ENCODE data around the gene DRAXIN.

Gene DRAXIN

DNA sequence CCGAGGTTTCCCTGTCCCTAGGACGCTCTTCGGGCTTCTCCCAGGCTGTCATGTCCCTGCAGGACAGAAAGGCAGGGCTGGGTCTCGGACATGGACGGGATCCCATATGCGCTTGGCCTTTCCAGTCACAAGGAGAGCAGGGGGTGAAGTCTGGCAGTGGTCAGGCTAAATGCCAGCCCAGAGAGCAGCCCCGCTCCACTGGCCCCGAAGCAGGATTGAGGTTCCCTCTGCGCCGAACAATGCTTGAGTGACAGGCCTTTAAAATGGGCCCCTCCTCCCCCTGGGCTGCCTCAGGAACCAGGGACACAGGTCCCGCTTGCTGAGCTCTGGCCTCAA, 12.7 kb downstream of the DRAXIN start:
- DNase-seq (ENCODE audit: insufficient read length, low spot score), result no peak
- no peak for FAIRE-seq
- no peak for TF ChIP-seq POLR2AphosphoS5 (IDR thresholded peaks at IDR 0.05; ENCODE audit: low read depth, low read length)
- no peak for TF ChIP-seq POLR2A (IDR thresholded peaks at IDR 0.05; ENCODE audit: low read depth, low read length)
- TF ChIP-seq TAF1 (IDR thresholded peaks at IDR 0.05; ENCODE audit: low read depth, low read length), result no peak

DNA sequence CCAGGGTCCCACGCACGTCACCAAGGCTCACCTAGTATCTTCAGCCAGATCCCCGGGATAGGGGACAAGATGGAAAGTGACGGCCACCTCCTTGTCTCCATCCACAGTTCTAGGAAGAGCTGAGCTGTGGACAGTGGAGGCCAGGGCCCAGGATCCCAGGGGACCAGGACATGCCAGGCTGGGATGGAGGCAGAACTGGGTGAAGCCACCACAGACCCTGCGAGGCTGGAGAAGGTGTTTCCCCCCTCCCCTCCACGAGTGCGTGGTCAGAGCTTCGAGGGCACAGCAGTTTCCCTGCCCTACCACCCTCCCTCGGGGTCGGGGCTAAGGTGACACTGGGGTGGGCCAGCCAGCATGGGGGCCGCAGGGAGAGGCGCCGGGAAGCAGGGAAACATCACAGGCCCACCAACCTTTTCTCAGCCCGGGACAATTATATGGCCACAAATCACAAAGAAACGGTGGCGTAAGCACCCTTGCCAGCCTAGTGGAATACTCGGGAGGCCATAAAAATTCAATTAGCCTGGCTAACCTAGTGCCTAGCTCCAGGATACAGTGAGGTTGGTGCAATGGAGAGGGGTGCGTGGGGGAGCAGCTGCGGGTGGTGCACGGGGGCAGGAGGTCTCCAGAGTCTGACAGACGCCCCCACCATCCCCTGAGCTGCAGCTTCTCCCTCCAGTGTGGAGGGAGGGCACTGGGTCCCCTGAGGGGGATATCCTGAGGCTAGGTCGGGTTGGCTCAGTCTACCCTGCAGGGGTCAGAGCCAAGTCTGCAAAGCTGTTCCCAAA, 13.4 kb downstream of the DRAXIN start:
- FAIRE-seq (no peak), DNase-seq (ENCODE audit: insufficient read length, low spot score) (no peak)
- TF ChIP-seq POLR2A (IDR thresholded peaks at IDR 0.05; ENCODE audit: low read depth, low read length), result no peak
- TF ChIP-seq TAF1 (IDR thresholded peaks at IDR 0.05; ENCODE audit: low read depth, low read length), result no peak
- TF ChIP-seq POLR2AphosphoS5 (IDR thresholded peaks at IDR 0.05; ENCODE audit: low read depth, low read length), result no peak
- TF ChIP-seq PAX5 (IDR thresholded peaks at IDR 0.05; ENCODE audit: insufficient read depth, low read length, severe bottlenecking), result no peak
- no peak for TF ChIP-seq POU2F2 (IDR thresholded peaks at IDR 0.05; ENCODE audit: low read depth, low read length)
- no peak for TF ChIP-seq SPI1 (IDR thresholded peaks at IDR 0.05; ENCODE audit: low read depth, low read length)

DNA sequence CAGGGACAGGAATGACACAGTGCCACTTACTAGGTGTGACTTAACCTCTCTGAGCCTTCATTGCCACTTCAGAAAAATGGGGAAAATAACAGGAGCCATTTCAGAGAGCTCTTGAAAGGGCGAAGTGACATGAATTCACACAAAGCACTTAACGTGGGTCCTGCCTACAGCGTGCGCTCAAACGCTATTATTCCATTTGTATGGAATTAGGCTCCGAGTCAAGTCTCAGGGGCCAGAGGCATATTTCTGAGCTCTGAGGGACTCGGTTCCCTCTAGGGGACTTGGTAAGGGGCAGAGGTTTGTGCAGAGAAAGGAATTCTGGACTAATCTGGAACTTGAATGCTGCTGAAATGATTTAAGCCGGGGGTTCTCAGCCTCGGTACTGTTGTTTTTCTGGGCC, 14.1 kb downstream of the DRAXIN start:
- TF ChIP-seq TAF1 (IDR thresholded peaks at IDR 0.05; ENCODE audit: low read depth, low read length), result no peak
- no peak for TF ChIP-seq POLR2AphosphoS5 (IDR thresholded peaks at IDR 0.05; ENCODE audit: low read depth, low read length)
- TF ChIP-seq PAX5 (IDR thresholded peaks at IDR 0.05; ENCODE audit: insufficient read depth, low read length, severe bottlenecking), result no peak
- no peak for TF ChIP-seq POU2F2 (IDR thresholded peaks at IDR 0.05; ENCODE audit: low read depth, low read length)
- TF ChIP-seq SPI1 (IDR thresholded peaks at IDR 0.05; ENCODE audit: low read depth, low read length), result no peak
- TF ChIP-seq POLR2A (IDR thresholded peaks at IDR 0.05; ENCODE audit: low read depth, low read length), result no peak
- DNase-seq (ENCODE audit: insufficient read length, low spot score) (no peak), FAIRE-seq (no peak)

DNA sequence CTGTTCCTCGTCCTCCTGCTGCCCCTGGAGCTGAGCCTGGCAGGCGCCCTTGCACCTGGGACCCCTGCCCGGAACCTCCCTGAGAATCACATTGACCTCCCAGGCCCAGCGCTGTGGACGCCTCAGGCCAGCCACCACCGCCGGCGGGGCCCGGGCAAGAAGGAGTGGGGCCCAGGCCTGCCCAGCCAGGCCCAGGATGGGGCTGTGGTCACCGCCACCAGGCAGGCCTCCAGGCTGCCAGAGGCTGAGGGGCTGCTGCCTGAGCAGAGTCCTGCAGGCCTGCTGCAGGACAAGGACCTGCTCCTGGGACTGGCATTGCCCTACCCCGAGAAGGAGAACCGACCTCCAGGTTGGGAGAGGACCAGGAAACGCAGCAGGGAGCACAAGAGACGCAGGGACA, 14.8 kb downstream of the DRAXIN start:
- TF ChIP-seq SPI1 (IDR thresholded peaks at IDR 0.05; ENCODE audit: low read depth, low read length) (no peak), PAX5 (IDR thresholded peaks at IDR 0.05; ENCODE audit: insufficient read depth, low read length, severe bottlenecking) (no peak), POLR2AphosphoS5 (IDR thresholded peaks at IDR 0.05; ENCODE audit: low read depth, low read length) (no peak), POU2F2 (IDR thresholded peaks at IDR 0.05; ENCODE audit: low read depth, low read length) (no peak)
- no peak for FAIRE-seq
- no peak for DNase-seq (ENCODE audit: insufficient read length, low spot score)

DNA sequence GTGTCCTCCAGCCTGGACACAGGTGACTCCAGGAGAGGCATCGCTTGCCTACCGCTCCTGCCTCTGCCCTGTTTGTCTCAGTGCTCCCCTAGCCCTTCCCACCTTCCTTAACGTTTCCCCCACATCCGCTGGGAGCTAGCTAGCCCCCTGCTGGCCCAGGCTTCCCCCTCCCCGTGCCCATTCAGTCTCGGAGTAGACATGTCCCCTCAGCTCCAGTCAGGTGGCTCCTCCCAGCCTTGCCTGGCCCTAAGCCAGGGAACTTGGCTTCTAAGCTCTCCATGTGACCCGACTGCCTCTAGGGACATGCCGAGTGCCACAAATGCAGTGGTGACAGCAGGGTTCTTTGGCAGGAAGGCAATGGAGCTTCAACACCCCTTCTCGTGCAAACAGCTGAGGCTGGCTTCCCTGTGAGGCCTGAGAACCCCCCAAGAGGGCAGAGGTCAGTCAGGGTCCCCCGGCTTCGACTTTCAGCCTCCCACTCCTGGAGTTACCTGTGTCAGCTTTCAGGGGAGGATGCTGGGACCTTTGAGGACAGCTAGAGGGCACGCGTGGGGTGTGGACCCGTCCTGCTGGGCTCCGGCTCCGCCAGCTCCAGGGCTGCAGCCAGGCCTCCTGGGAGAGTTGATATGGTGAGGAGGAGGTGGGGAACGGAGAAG, 16.2 kb downstream of the DRAXIN start:
- no peak for TF ChIP-seq POU2F2 (IDR thresholded peaks at IDR 0.05; ENCODE audit: low read depth, low read length)
- no peak for TF ChIP-seq TAF1 (IDR thresholded peaks at IDR 0.05; ENCODE audit: low read depth, low read length)
- TF ChIP-seq POLR2AphosphoS5 (IDR thresholded peaks at IDR 0.05; ENCODE audit: low read depth, low read length), result no peak
- no peak for TF ChIP-seq POLR2A (IDR thresholded peaks at IDR 0.05; ENCODE audit: low read depth, low read length)
- no peak for TF ChIP-seq PAX5 (IDR thresholded peaks at IDR 0.05; ENCODE audit: insufficient read depth, low read length, severe bottlenecking)
- no peak for TF ChIP-seq SPI1 (IDR thresholded peaks at IDR 0.05; ENCODE audit: low read depth, low read length)
- DNase-seq (ENCODE audit: insufficient read length, low spot score) (no peak), FAIRE-seq (no peak)

DNA sequence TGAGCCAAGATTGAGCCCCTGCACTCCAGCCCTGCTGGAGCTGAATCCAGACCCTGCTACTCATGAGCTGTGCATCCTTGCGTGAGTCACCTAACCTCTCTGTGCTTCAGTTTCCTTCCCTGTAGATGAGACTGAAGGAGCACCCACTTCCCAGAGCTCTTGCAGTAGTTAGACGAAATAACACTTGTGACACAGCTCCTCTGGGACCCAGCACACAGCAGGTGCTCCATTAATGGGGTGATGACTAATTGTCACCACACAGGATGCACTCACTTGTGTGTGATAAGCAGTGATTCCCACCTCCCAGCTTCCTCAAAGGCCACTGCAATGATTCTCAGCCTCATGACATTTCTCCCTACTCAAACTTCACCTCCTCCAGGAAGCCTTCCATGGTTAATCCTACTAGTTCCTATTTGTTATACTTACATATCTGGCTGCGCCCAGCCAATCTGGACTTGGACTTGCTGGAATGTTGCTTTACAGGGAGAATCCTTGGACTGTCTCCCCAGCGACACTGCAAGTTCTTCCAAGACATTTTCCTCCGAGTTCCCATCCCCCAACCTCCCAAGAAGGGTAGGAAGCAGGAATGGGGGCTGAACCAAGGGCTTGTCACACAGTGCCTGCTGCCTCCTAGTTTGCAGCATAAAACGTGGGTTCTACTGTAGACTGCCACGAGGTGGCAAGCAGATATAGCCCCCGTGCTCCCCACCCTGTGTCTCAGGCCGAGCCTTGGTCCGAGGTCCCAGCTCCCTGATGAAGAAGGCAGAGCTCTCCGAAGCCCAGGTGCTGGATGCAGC, 17.2 kb downstream of the DRAXIN start:
- DNase-seq (ENCODE audit: insufficient read length, low spot score) (no peak), FAIRE-seq (no peak)
- no peak for TF ChIP-seq SPI1 (IDR thresholded peaks at IDR 0.05; ENCODE audit: low read depth, low read length)
- no peak for TF ChIP-seq POLR2A (IDR thresholded peaks at IDR 0.05; ENCODE audit: low read depth, low read length)
- no peak for TF ChIP-seq POLR2AphosphoS5 (IDR thresholded peaks at IDR 0.05; ENCODE audit: low read depth, low read length)
- no peak for TF ChIP-seq POU2F2 (IDR thresholded peaks at IDR 0.05; ENCODE audit: low read depth, low read length)
- no peak for TF ChIP-seq TAF1 (IDR thresholded peaks at IDR 0.05; ENCODE audit: low read depth, low read length)
- TF ChIP-seq PAX5 (IDR thresholded peaks at IDR 0.05; ENCODE audit: insufficient read depth, low read length, severe bottlenecking), result no peak

DNA sequence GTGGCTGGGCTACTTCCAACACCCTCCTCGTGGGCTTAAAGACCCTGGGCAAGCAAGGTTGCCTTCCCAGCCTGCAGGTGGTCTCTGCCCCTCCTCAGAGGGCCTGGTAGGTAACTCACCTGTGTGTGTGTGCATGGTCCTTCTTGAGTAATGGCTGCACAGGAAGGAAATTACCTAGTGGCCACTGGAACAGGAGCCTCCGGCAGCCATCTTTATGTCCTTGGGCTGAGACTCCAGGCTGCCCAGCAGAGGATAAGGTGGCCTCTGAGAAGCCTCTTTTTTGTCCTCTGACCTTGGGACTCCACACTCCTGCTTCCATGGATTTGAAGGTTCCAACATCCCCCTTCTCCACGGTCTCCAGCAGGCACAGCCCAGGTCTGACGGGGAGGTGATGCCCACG, 20.0 kb downstream of the DRAXIN start:
- DNase-seq (ENCODE audit: insufficient read length, low spot score) (no peak), FAIRE-seq (no peak)
- TF ChIP-seq PAX5 (IDR thresholded peaks at IDR 0.05; ENCODE audit: insufficient read depth, low read length, severe bottlenecking) (no peak), POLR2AphosphoS5 (IDR thresholded peaks at IDR 0.05; ENCODE audit: low read depth, low read length) (no peak)

DNA sequence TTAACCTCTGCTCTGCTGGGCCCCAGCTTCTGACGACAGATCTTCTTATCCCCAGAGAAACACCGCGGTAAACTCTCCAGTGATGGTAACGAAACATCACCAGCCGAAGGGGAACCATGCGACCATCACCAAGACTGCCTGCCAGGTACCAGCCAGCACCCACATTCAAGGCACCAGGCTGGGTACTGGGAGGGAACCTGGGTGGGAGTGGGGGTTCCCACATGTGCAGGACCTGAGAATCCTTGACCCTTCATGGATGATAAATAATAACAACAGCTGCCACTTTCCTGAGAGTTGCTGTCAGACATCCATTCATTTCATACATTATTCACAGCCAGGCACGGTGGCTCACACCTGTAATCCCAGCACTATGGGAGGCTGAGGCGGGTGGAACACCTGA, 20.8 kb downstream of the DRAXIN start:
- FAIRE-seq (no peak), DNase-seq (ENCODE audit: insufficient read length, low spot score) (no peak)
- TF ChIP-seq POLR2AphosphoS5 (IDR thresholded peaks at IDR 0.05; ENCODE audit: low read depth, low read length) (no peak), TAF1 (IDR thresholded peaks at IDR 0.05; ENCODE audit: low read depth, low read length) (no peak), POU2F2 (IDR thresholded peaks at IDR 0.05; ENCODE audit: low read depth, low read length) (no peak), PAX5 (IDR thresholded peaks at IDR 0.05; ENCODE audit: insufficient read depth, low read length, severe bottlenecking) (no peak), SPI1 (IDR thresholded peaks at IDR 0.05; ENCODE audit: low read depth, low read length) (no peak), POLR2A (IDR thresholded peaks at IDR 0.05; ENCODE audit: low read depth, low read length) (no peak)

DNA sequence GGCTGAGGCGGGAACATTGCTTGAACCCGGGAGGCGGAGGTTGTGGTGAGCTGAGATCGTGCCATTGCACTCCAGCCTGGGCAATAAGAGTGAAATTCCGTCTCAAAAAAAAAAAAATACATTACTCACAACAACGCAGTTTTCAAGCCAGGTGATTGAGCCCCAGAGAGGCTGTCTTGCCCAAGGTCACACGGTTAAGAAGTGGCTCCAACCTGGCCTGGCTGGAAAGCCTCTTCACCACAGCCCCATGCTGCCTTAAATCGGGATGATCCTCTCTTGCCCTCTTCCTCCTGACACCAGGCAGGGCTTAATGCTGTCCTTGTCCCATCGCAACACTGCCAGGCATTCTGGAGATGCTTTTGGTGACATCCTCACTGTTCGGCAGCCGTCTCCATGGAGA, 21.6 kb downstream of the DRAXIN start:
- TF ChIP-seq POLR2A (IDR thresholded peaks at IDR 0.05; ENCODE audit: low read depth, low read length) (no peak), TAF1 (IDR thresholded peaks at IDR 0.05; ENCODE audit: low read depth, low read length) (no peak), PAX5 (IDR thresholded peaks at IDR 0.05; ENCODE audit: insufficient read depth, low read length, severe bottlenecking) (no peak), POLR2AphosphoS5 (IDR thresholded peaks at IDR 0.05; ENCODE audit: low read depth, low read length) (no peak)
- FAIRE-seq (no peak), DNase-seq (ENCODE audit: insufficient read length, low spot score) (no peak)
